Measurements from ENCODE around the gene ABI2. TPM values are rescaled to one million over a fixed set of nuclear protein-coding genes. Genes with fewer than 3 reads are reported as not detected.

Gene ABI2
- total RNA-seq, 2 donors from 2014 or later, result 50.0 to 64.8 TPM

DNA sequence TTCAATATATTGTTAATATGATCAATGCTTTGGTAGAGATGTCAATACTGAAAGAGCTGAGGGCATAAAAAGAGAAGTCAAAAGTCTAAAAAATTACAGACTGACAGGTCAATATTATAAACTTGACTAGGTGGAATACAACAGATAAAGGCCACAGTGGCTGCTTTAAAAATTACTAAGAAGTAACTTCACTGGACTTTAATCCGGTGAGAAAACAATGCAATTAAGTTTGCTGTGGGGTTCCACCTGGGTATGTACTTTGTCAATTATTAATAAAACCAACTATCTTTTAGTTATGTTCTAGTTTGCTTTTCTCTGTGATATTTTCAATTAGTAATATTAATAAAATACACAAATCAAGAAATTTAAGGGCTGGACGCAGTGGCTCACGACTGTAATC is 162.2 kb downstream of the ABI2 start:
- intact Hi-C loops (cut with DNase I), result no loop called here
- 88% methylated on average over 3 of the region's 3 CpGs for WGBS
- DNase-seq (ENCODE audit: low spot score), result no peak
- Histone ChIP-seq H3K36me3 (no peaks in the 10 kb centered on the region), H3K27ac (no peak overlapping the region), H3K4me3 (no peak overlapping the region), H3K4me1 (replicated peaks) (no peaks in the 10 kb centered on the region), H3K9me3 (no peaks in the 10 kb centered on the region), H3K27me3 (replicated peaks; ENCODE audit: insufficient read depth) (no peaks in the 10 kb centered on the region)
- TF ChIP-seq POLR2A (IDR thresholded peaks at IDR 0.05) (no peak), POLR2AphosphoS5 (IDR thresholded peaks at IDR 0.05) (no peak)
- TF ChIP-seq, protein P1, sequence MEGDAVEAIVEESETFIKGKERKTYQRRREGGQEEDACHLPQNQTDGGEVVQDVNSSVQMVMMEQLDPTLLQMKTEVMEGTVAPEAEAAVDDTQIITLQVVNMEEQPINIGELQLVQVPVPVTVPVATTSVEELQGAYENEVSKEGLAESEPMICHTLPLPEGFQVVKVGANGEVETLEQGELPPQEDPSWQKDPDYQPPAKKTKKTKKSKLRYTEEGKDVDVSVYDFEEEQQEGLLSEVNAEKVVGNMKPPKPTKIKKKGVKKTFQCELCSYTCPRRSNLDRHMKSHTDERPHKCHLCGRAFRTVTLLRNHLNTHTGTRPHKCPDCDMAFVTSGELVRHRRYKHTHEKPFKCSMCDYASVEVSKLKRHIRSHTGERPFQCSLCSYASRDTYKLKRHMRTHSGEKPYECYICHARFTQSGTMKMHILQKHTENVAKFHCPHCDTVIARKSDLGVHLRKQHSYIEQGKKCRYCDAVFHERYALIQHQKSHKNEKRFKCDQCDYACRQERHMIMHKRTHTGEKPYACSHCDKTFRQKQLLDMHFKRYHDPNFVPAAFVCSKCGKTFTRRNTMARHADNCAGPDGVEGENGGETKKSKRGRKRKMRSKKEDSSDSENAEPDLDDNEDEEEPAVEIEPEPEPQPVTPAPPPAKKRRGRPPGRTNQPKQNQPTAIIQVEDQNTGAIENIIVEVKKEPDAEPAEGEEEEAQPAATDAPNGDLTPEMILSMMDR (IDR thresholded peaks at IDR 0.05), result no peak

DNA sequence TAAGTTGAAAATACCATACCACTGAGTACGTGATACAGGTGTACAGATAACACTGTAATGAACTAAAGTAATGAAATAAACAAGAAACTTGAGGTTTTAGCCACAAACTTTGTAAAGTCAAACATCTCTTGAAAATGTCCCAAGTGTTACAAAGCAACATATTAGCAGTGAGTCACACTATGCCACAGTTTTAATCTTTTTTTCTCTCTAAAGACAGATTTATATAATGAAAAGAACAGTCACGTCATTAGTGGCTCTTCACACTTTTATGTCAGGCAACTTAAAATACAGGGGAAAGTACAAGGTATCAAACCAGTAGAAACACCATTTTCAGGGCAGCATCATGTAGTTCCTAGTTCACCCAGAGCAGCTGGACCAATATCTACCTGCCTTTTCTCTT is 164.8 kb downstream of the ABI2 start:
- H3K4me3 ChIP-seq, result no peak overlapping the region
- H3K36me3 ChIP-seq, result no peaks in the 10 kb centered on the region
- 92% methylated on average over 2 of the region's 2 CpGs for WGBS
- TF ChIP-seq POLR2AphosphoS5 (IDR thresholded peaks at IDR 0.05), result no peak
- TF ChIP-seq, protein P1 (IDR thresholded peaks at IDR 0.05), result no peak
- no peak for TF ChIP-seq POLR2A (IDR thresholded peaks at IDR 0.05)
- DNase-seq (ENCODE audit: low spot score), result no peak
- intact Hi-C loops (cut with DNase I), result no loop called here
- H3K27ac ChIP-seq, result no peak overlapping the region
- no peaks in the 10 kb centered on the region for H3K27me3 ChIP-seq (replicated peaks; ENCODE audit: insufficient read depth)
- no peaks in the 10 kb centered on the region for H3K4me1 ChIP-seq (replicated peaks)
- H3K9me3 ChIP-seq, result no peaks in the 10 kb centered on the region

Other genes with a start within 250 kb of the ABI2 start
- 10 to 100 TPM; 35.1 to 35.4 TPM for gene CYP20A1, start 89.4 kb upstream of the ABI2 start, total RNA-seq
- 10 to 100 TPM; 27.6 to 35.0 TPM for gene RAPH1, start 206.9 kb downstream of the ABI2 start, total RNA-seq